Left colon (tissue), 2 donors: ENCODE measurements around the gene MROH8. TPM values are rescaled to one million over a fixed set of nuclear protein-coding genes. Genes with fewer than 3 reads are reported as not detected.
"Not testable (repeated sequence)": the region's sequence is repeated elsewhere in the genome, so short reads cannot be mapped to it uniquely, and the experiment has no call there.

Experiments used
- ATAC-seq: fragments of 200-7000 bp; cut with Tn5 transposase; one replicate; pipeline ENCODE4 v1.9.1; 2020; ENCODE audit warnings: mild to moderate bottlenecking, moderate library complexity
- DNase-seq, 2 donors: peaks; one replicate each; pipeline ENCODE4 v3.0.0-alpha.2; 2020
- intact Hi-C, 2 donors: fragments of 100-400 bp; cut with DNase I in 1 of 2; cut with micrococcal nuclease in 1 of 2; formaldehyde crosslinking; loops; one replicate each; pipeline versions ENCODE4 v1.11.2 to v1.14.0; 2022; cut with DNase I, micrococcal nuclease
- total RNA-seq, 2 donors: library from RNA; stranded (reverse); fragmentation: NEBNext Ultra II Directional; extraction: Animal tissue kit (Norgen Biotek cat#: 25700); gene quantifications; one replicate each; pipeline ENCODE4 v1.2.1, GENCODE V29; 2021
- donor health status: DM: no; HTN: no; CAD: no.
- donor health status: DM: yes; HTN: yes; CAD: no.

MROH8 gene
- total RNA-seq, 2 donors from 2014 or later: 1.9 to 2.3 TPM

GRCh38 chr20:37119356-37120036 lies 59.9 kb downstream of the MROH8 start:
- DNase-seq: no peak
- intact Hi-C loops: no loop called here
- ATAC-seq: no peak

- DNase-seq (peak in 1 of 2 donors; percentile 26), ATAC-seq (peak; percentile 97)
Observed at GRCh38 chr20:37114012-37114411, 65.3 kb downstream of the MROH8 start.

GRCh38 chr20:37111926-37112455 lies 67.4 kb downstream of the MROH8 start:
- intact Hi-C loops: no loop called here
- DNase-seq (no peak), ATAC-seq (no peak)

More at GRCh38 chr20:37114012-37114411, 65.3 kb downstream of the MROH8 start:
- intact Hi-C loops: no loop called here

GRCh38 chr20:37108676-37109075 lies 70.7 kb downstream of the MROH8 start:
- ATAC-seq: no peak
- no peak for DNase-seq
- intact Hi-C loops: no loop called here

- DNase-seq (no peak), ATAC-seq (no peak)
- intact Hi-C loops: no loop called here
Observed at GRCh38 chr20:37102571-37102970, 76.8 kb downstream of the MROH8 start.

GRCh38 chr20:37096415-37097041 lies 82.8 kb downstream of the MROH8 start:
- DNase-seq: no peak
- ATAC-seq: no peak
- intact Hi-C loops: no loop called here

GRCh38 chr20:37095599-37096414 lies 83.5 kb downstream of the MROH8 start, which contains the start of gene RBL1:
RBL1 (minus strand) TSS chr20:37095997; CDS start chr20:37095928, 69 bp downstream.
- intact Hi-C loops: no loop called here
- ATAC-seq: peak; percentile 87
- peak; percentile 81 to 88 for DNase-seq

GRCh38 chr20:37095108-37095598 lies 84.2 kb downstream of the MROH8 start:
- ATAC-seq (peak; percentile 66), DNase-seq (peak; percentile 37 to 38)
- intact Hi-C loops: no loop called here

- no peak for ATAC-seq
- no peak for DNase-seq
- intact Hi-C loops: no loop called here
Observed at GRCh38 chr20:37090407-37090806, 88.9 kb downstream of the MROH8 start.

GRCh38 chr20:37081717-37082289 lies 97.5 kb downstream of the MROH8 start:
- no peak for ATAC-seq

GRCh38 chr20:37077009-37077408 lies 102.3 kb downstream of the MROH8 start:
- intact Hi-C loops: no loop called here
- no peak for DNase-seq
- no peak for ATAC-seq

More at GRCh38 chr20:37081717-37082289, 97.5 kb downstream of the MROH8 start:
- intact Hi-C loops: no loop called here
- peak in 1 of 2 donors; percentile 38 for DNase-seq

GRCh38 chr20:37075932-37076685 lies 103.2 kb downstream of the MROH8 start:
- intact Hi-C loops: no loop called here
- no peak for DNase-seq
- ATAC-seq: no peak

GRCh38 chr20:37072293-37073196 lies 106.8 kb downstream of the MROH8 start:
- ATAC-seq (no peak), DNase-seq (no peak)
- intact Hi-C loops: no loop called here

GRCh38 chr20:37071481-37071911 lies 107.9 kb downstream of the MROH8 start:
- ATAC-seq (no peak), DNase-seq (no peak)
- intact Hi-C loops: no loop called here

GRCh38 chr20:37069563-37069962 lies 109.8 kb downstream of the MROH8 start:
- ATAC-seq, DNase-seq, intact Hi-C loops: not testable (repeated sequence)

GRCh38 chr20:37066168-37066567 lies 113.2 kb downstream of the MROH8 start:
- no peak for ATAC-seq
- DNase-seq: no peak
- intact Hi-C loops: no loop called here

GRCh38 chr20:37055276-37055675 lies 124.1 kb downstream of the MROH8 start:
- DNase-seq (no peak), ATAC-seq (no peak)
- intact Hi-C loops: no loop called here
